Neural cell (in vitro differentiated cells): ENCODE measurements around the gene SOHLH1. TPM values are rescaled to one million over a fixed set of nuclear protein-coding genes. Genes with fewer than 3 reads are reported as not detected.

Experiments used
- H2AFZ ChIP-seq: fragments of 200-600, 300-800 bp; sonication (generic), shearing (Covaris generic); 2 replicates; pipeline ENCODE4 v1.6.0; 2014; ENCODE audit warnings: low read depth, mild to moderate bottlenecking, antibody characterized with exemption, low read length, moderate library complexity
- H3F3A ChIP-seq: fragments of 200-600 bp; shearing (Covaris generic); 2 replicates; pipeline ENCODE4 v1.6.1; 2016; ENCODE audit warnings: mild to moderate bottlenecking, moderate library complexity, mixed read lengths, antibody characterized with exemption, low read length; ENCODE audit not compliant: insufficient read depth, poor library complexity, severe bottlenecking
- H3K27ac ChIP-seq: fragments of 200-600, 300-800 bp; sonication (generic), shearing (Covaris generic); 2 replicates; pipeline ENCODE4 v1.5.1; 2014; ENCODE audit warnings: mild to moderate bottlenecking, low read length, moderate library complexity
- H3K27me3 ChIP-seq: fragments of 300-800, 200-600 bp; sonication (generic), shearing (Covaris generic); 2 replicates; pipeline ENCODE4 v1.6.0; 2014; ENCODE audit warnings: mild to moderate bottlenecking, low read depth, low read length, moderate library complexity; ENCODE audit not compliant: insufficient read depth
- H3K36me3 ChIP-seq: fragments of 300-800, 200-600 bp; sonication (generic), shearing (Covaris generic); 2 replicates; pipeline ENCODE4 v1.5.1; 2014; ENCODE audit warnings: mild to moderate bottlenecking, antibody characterized with exemption, low read length, moderate library complexity; ENCODE audit not compliant: insufficient read depth
- H3K4me2 ChIP-seq: fragments of 300-800, 200-600 bp; sonication (generic), shearing (Covaris generic); 2 replicates; pipeline ENCODE4 v1.6.0; 2014; ENCODE audit warnings: mild to moderate bottlenecking, low read length
- H3K4me3 ChIP-seq: fragments of 300-800, 200-600 bp; sonication (generic), shearing (Covaris generic); 2 replicates; pipeline ENCODE4 v1.5.1; 2014; ENCODE audit warnings: mild to moderate bottlenecking, low read length, moderate library complexity
- H3K79me2 ChIP-seq: fragments of 200-600 bp; shearing (Covaris generic); replicated peaks from 2 replicates; pipeline ENCODE4 v1.6.0; 2014; ENCODE audit warnings: mild to moderate bottlenecking, low read length, moderate library complexity; ENCODE audit not compliant: insufficient read depth
- H3K9ac ChIP-seq: fragments of 300-800, 200-600 bp; sonication (generic), shearing (Covaris generic); 2 replicates; pipeline ENCODE4 v1.6.1; 2016; ENCODE audit warnings: mild to moderate bottlenecking, low read length, mixed read lengths
- H3K9me2 ChIP-seq: fragments of 200-600 bp; shearing (Covaris generic); 2 replicates; pipeline ENCODE4 v1.6.1; 2016; ENCODE audit warnings: mild to moderate bottlenecking, low read length, mixed read lengths; ENCODE audit not compliant: insufficient read depth
- H3K9me3 ChIP-seq: fragments of 200-600, 300-800 bp; sonication (generic), shearing (Covaris generic); 2 replicates; pipeline ENCODE4 v1.6.1; 2016; ENCODE audit warnings: mild to moderate bottlenecking, mixed run types, low read length, moderate library complexity, mixed read lengths
- H4K20me1 ChIP-seq: fragments of 200-600 bp; shearing (Covaris generic); 2 replicates; pipeline ENCODE4 v1.6.1; 2016; ENCODE audit warnings: mild to moderate bottlenecking, mixed run types; ENCODE audit not compliant: insufficient read depth
- CTCF ChIP-seq: fragments of 450-650 bp; IDR thresholded peaks from 2 replicates; pipeline ENCODE4 v1.5.1; 2014; ENCODE audit warnings: antibody characterized with exemption, mild to moderate bottlenecking, moderate library complexity; ENCODE audit not compliant: poor library complexity, severe bottlenecking
- EP300 ChIP-seq: fragments of 450-650 bp; conservative IDR thresholded peaks from 2 replicates; pipeline ENCODE4 v1.6.1; 2014; ENCODE audit warnings: antibody characterized with exemption, mild to moderate bottlenecking, moderate library complexity; ENCODE audit not compliant: poor library complexity, severe bottlenecking
- EZH2 ChIP-seq: fragments of 200-600, 300-800 bp; shearing (Covaris generic), sonication (generic); IDR thresholded peaks from 2 replicates; pipeline ENCODE4 v1.6.1; 2014; ENCODE audit warnings: antibody characterized with exemption, low read length, borderline replicate concordance, mild to moderate bottlenecking; ENCODE audit not compliant: insufficient read depth, poor library complexity, severe bottlenecking
- MXI1 ChIP-seq: fragments of 450-650 bp; conservative IDR thresholded peaks from 2 replicates; pipeline ENCODE4 v1.6.1; 2014; ENCODE audit warnings: antibody characterized with exemption, mild to moderate bottlenecking; ENCODE audit not compliant: poor library complexity, severe bottlenecking
- POLR2AphosphoS5 ChIP-seq: IDR thresholded peaks from 2 replicates; pipeline ENCODE4 v1.6.1; 2012
- RAD21 ChIP-seq: fragments of 450-650 bp; conservative IDR thresholded peaks from 2 replicates; pipeline ENCODE4 v1.6.1; 2014; ENCODE audit warnings: antibody characterized with exemption, mild to moderate bottlenecking, moderate library complexity
- REST ChIP-seq: IDR thresholded peaks from 2 replicates; pipeline ENCODE4 v1.6.1; 2012; ENCODE audit warnings: borderline replicate concordance
- SMC3 ChIP-seq: fragments of 450-650 bp; conservative IDR thresholded peaks from 2 replicates; pipeline ENCODE4 v1.6.1; 2014; ENCODE audit warnings: antibody characterized with exemption, mild to moderate bottlenecking, moderate library complexity; ENCODE audit not compliant: poor library complexity
- TAF1 ChIP-seq: IDR thresholded peaks from 2 replicates; pipeline ENCODE4 v1.6.1; 2012; ENCODE audit warnings: low read depth
- polyA plus RNA-seq: library from polyadenylated mRNA; depleted of rRNA; stranded (reverse); fragments of >200 nt; gene quantifications from 2 replicates; pipeline ENCODE4 v1.2.3, GENCODE V29; 2014

SOHLH1 gene
- polyA plus RNA-seq, 1 donor from 2014 or later, result not detected

GRCh38 chr9:135655317-135655716 lies 44.0 kb downstream of the SOHLH1 start:
- H3K4me3 ChIP-seq, result no peak overlapping the region
- H3K9me3 ChIP-seq, result no peaks in the 10 kb centered on the region
- no peak overlapping the region for H3K9ac ChIP-seq
- H2AFZ ChIP-seq, result no peak overlapping the region
- H3K9me2 ChIP-seq, result no peaks in the 10 kb centered on the region
- no peaks in the 10 kb centered on the region for H3K36me3 ChIP-seq
- no peaks in the 10 kb centered on the region for H3K27me3 ChIP-seq
- no peaks in the 10 kb centered on the region for H3F3A ChIP-seq
- no peak overlapping the region for H3K27ac ChIP-seq
- no peaks in the 10 kb centered on the region for H4K20me1 ChIP-seq
- no peak overlapping the region for H3K4me2 ChIP-seq
- H3K79me2 ChIP-seq, result no peaks in the 10 kb centered on the region
- TF ChIP-seq EP300 (no peak), CTCF (no peak), EZH2 (no peak), REST (no peak), SMC3 (no peak), POLR2AphosphoS5 (no peak), TAF1 (no peak), MXI1 (no peak), RAD21 (no peak)

GRCh38 chr9:135650408-135650807 lies 48.9 kb downstream of the SOHLH1 start:
- Histone ChIP-seq H2AFZ (no peak overlapping the region), H3K9me3 (no peaks in the 10 kb centered on the region), H4K20me1 (no peaks in the 10 kb centered on the region), H3F3A (no peaks in the 10 kb centered on the region), H3K36me3 (no peaks in the 10 kb centered on the region), H3K9me2 (no peaks in the 10 kb centered on the region), H3K4me3 (peak overlapping the region; percentile 56), H3K4me2 (no peak overlapping the region), H3K27me3 (no peaks in the 10 kb centered on the region), H3K9ac (no peak overlapping the region), H3K27ac (no peak overlapping the region), H3K79me2 (peaks cover 12% of the 10 kb centered on the region)
- TF ChIP-seq EZH2 (no peak), RAD21 (no peak), POLR2AphosphoS5 (no peak)

- H3K4me3 ChIP-seq, result peak overlapping the region; percentile 56
Measured at GRCh38 chr9:135649508-135649907, 49.8 kb downstream of the SOHLH1 start.

More at GRCh38 chr9:135649508-135649907, 49.8 kb downstream of the SOHLH1 start:
- H3K79me2 ChIP-seq, result peaks cover 21% of the 10 kb centered on the region
- no peaks in the 10 kb centered on the region for H3F3A ChIP-seq
- no peaks in the 10 kb centered on the region for H3K9me3 ChIP-seq
- H3K4me2 ChIP-seq, result no peak overlapping the region
- no peaks in the 10 kb centered on the region for H3K27me3 ChIP-seq
- H2AFZ ChIP-seq, result no peak overlapping the region
- no peak overlapping the region for H3K9ac ChIP-seq
- no peaks in the 10 kb centered on the region for H4K20me1 ChIP-seq
- H3K36me3 ChIP-seq, result no peaks in the 10 kb centered on the region
- H3K9me2 ChIP-seq, result no peaks in the 10 kb centered on the region
- TF ChIP-seq SMC3 (no peak), POLR2AphosphoS5 (no peak), CTCF (no peak), EZH2 (no peak), EP300 (no peak)
- H3K27ac ChIP-seq, result no peak overlapping the region
